Neuron (in vitro differentiated cells): ENCODE results near the gene TSHZ3.

Source experiments
- H2AFZ ChIP-seq: one replicate; pipeline ENCODE4 v1.6.1; 2013; ENCODE audit warnings: low read depth, mild to moderate bottlenecking, inconsistent platforms, low read length, moderate library complexity
- H3K27me3 ChIP-seq: one replicate; pipeline ENCODE4 v1.6.1; 2013; ENCODE audit warnings: low read length; ENCODE audit not compliant: insufficient read depth
- H3K36me3 ChIP-seq: one replicate; pipeline ENCODE4 v1.6.1; 2013; ENCODE audit warnings: low read length; ENCODE audit not compliant: insufficient read depth
- H3K4me1 ChIP-seq: one replicate; pipeline ENCODE4 v1.6.1; 2013; ENCODE audit warnings: low read length; ENCODE audit not compliant: insufficient read depth
- H3K4me3 ChIP-seq: 2 replicates; pipeline ENCODE4 v1.5.1; 2013; ENCODE audit warnings: mild to moderate bottlenecking, low read length, moderate library complexity
- H3K9me3 ChIP-seq: one replicate; pipeline ENCODE4 v1.6.1; 2013; ENCODE audit warnings: low read length

The TSHZ3 gene

GRCh38 chr19:31262725-31263191 is 86.5 kb downstream of the TSHZ3 start:
- Histone ChIP-seq H3K4me3 (no peak overlapping the region), H2AFZ (no peak overlapping the region), H3K9me3 (no peaks in the 10 kb centered on the region), H3K27me3 (no peaks in the 10 kb centered on the region), H3K4me1 (no peaks in the 10 kb centered on the region), H3K36me3 (no peaks in the 10 kb centered on the region)

- no peaks in the 10 kb centered on the region for H3K36me3 ChIP-seq
- H2AFZ ChIP-seq: no peak overlapping the region
- H3K9me3 ChIP-seq: no peaks in the 10 kb centered on the region
- no peaks in the 10 kb centered on the region for H3K27me3 ChIP-seq
- no peak overlapping the region for H3K4me3 ChIP-seq
- H3K4me1 ChIP-seq: no peaks in the 10 kb centered on the region
These were observed 87.5 kb downstream of the TSHZ3 start for GRCh38 chr19:31261603-31262212.

- no peaks in the 10 kb centered on the region for H3K27me3 ChIP-seq
- H3K9me3 ChIP-seq: no peaks in the 10 kb centered on the region
- no peaks in the 10 kb centered on the region for H3K36me3 ChIP-seq
- no peak overlapping the region for H2AFZ ChIP-seq
- H3K4me1 ChIP-seq: no peaks in the 10 kb centered on the region
- H3K4me3 ChIP-seq: no peak overlapping the region
These were observed 88.1 kb downstream of the TSHZ3 start for GRCh38 chr19:31261019-31261602.

- no peaks in the 10 kb centered on the region for H3K4me1 ChIP-seq
- H3K4me3 ChIP-seq: no peak overlapping the region
- no peaks in the 10 kb centered on the region for H3K36me3 ChIP-seq
- H3K27me3 ChIP-seq: no peaks in the 10 kb centered on the region
- no peak overlapping the region for H2AFZ ChIP-seq
- H3K9me3 ChIP-seq: no peaks in the 10 kb centered on the region
These were observed 88.9 kb downstream of the TSHZ3 start for GRCh38 chr19:31260171-31260933.

- Histone ChIP-seq H3K36me3 (no peaks in the 10 kb centered on the region), H2AFZ (no peak overlapping the region), H3K4me1 (no peaks in the 10 kb centered on the region), H3K4me3 (no peak overlapping the region), H3K27me3 (no peaks in the 10 kb centered on the region), H3K9me3 (no peaks in the 10 kb centered on the region)
These were observed 90.8 kb downstream of the TSHZ3 start for GRCh38 chr19:31258211-31259052.

GRCh38 chr19:31257426-31258130 is 91.7 kb downstream of the TSHZ3 start:
- no peaks in the 10 kb centered on the region for H3K9me3 ChIP-seq
- no peaks in the 10 kb centered on the region for H3K27me3 ChIP-seq
- no peak overlapping the region for H2AFZ ChIP-seq
- H3K36me3 ChIP-seq: no peaks in the 10 kb centered on the region
- H3K4me3 ChIP-seq: no peak overlapping the region
- H3K4me1 ChIP-seq: no peaks in the 10 kb centered on the region

DNA sequence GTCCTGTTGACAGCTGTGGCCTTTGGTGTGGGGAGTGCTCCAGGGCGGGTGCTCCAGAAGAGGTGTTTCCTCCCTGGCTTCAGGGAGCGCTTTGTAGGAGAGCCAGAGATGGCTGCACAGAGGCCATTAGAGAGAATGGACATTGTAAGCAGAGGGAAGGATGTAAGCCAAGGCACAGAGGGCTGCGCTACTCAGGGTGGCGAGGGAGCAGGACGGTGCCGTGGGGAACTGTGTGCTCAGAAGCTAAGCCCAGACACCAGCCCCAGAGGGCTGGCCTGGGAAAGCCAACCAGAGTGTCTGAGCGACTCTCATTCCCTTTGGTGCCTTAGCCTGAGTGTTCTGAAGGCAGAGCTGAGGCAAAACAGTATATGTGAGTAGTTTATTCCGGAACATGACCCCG is 92.2 kb downstream of the TSHZ3 start:
- no peaks in the 10 kb centered on the region for H3K4me1 ChIP-seq
- no peaks in the 10 kb centered on the region for H3K36me3 ChIP-seq
- no peak overlapping the region for H2AFZ ChIP-seq
- H3K9me3 ChIP-seq: no peaks in the 10 kb centered on the region
- no peak overlapping the region for H3K4me3 ChIP-seq
- H3K27me3 ChIP-seq: no peaks in the 10 kb centered on the region

DNA sequence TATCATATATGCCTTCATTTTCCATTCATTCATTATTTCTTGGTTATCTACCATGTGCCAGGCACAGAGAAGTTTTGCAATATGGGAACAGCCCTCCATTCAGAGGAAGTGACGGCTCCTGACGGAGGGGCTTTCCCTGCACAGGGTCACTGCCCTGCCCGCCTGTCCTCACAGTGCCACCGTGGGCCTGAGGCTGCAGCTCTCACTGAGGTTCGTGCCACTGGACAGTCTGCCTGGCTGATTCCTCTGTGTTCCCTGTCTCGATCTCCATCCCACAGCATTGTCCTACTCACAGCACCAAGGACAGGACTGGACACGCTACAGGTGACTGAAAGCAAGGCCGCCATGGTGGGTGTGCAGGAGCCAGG is 92.7 kb downstream of the TSHZ3 start:
- H3K4me3 ChIP-seq: no peak overlapping the region

DNA sequence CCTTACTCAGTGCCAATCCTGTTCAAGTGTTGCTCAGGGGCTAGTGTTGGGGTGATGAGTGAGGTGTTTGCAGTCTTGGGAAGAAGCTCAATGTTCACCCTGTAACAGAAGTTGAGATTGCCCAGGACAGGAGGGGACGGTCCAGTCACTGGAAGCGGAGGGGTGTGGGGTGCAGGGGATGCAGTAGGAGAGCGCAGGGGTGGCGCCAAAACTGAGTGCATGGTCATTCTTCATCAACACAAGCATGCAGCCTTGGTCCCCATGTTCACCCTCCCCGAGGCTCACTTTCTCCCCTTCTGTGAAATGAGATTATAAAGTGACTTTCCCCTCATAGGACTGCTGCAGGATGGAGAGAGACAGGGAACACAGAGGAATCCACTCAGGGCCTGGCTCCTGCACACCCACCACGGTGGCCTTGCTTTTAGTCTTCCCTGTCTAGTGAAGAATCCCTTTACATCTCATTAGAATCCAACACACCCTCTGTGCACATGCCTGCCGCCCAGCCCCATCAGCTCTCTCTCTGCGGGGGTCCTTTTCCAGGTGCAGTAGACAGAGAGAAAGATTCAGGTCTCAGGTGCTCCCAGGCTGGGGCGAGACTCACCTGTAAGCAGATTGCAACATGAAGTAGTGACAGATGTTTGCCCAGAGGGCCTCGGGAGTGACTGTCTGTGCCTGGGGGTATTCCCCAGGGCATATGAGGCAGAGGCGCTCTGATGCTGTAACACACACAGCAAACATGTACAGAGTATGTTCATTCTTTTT is 93.2 kb downstream of the TSHZ3 start:
- H3K4me1 ChIP-seq: no peaks in the 10 kb centered on the region
- H2AFZ ChIP-seq: no peak overlapping the region
- H3K36me3 ChIP-seq: no peaks in the 10 kb centered on the region
- no peaks in the 10 kb centered on the region for H3K27me3 ChIP-seq
- H3K9me3 ChIP-seq: no peaks in the 10 kb centered on the region
- H3K4me3 ChIP-seq: no peak overlapping the region

More for the DNA sequence above, 92.7 kb downstream of the TSHZ3 start:
- Histone ChIP-seq H2AFZ (no peak overlapping the region), H3K27me3 (no peaks in the 10 kb centered on the region), H3K36me3 (no peaks in the 10 kb centered on the region), H3K4me1 (no peaks in the 10 kb centered on the region), H3K9me3 (no peaks in the 10 kb centered on the region)

GRCh38 chr19:31255174-31255799 is 93.9 kb downstream of the TSHZ3 start:
- H3K9me3 ChIP-seq: no peaks in the 10 kb centered on the region
- no peak overlapping the region for H2AFZ ChIP-seq
- H3K4me3 ChIP-seq: no peak overlapping the region
- no peaks in the 10 kb centered on the region for H3K36me3 ChIP-seq
- no peaks in the 10 kb centered on the region for H3K27me3 ChIP-seq
- H3K4me1 ChIP-seq: no peaks in the 10 kb centered on the region

DNA sequence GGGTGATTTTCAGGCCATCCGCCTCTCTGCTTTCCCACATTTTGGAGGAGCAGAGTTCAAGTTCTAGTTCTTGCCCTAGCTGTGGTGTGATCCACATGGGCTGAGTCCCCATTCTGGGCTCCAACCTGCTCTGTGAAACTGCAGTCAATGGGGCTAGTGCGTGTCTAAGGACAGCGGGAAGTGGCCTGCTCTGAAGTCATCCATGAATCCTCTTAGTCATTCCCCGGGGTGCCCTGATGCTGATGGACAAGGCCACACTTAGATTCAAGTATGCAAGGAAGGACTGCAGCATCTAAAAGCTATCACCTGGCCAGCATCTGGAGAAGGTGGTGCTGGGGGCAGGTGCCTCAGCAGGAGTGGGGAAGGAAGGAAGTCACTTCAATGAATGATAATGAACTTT is 94.6 kb downstream of the TSHZ3 start:
- H2AFZ ChIP-seq: no peak overlapping the region
- no peaks in the 10 kb centered on the region for H3K27me3 ChIP-seq
- H3K36me3 ChIP-seq: no peaks in the 10 kb centered on the region
- H3K4me3 ChIP-seq: no peak overlapping the region
- no peaks in the 10 kb centered on the region for H3K4me1 ChIP-seq
- no peaks in the 10 kb centered on the region for H3K9me3 ChIP-seq

DNA sequence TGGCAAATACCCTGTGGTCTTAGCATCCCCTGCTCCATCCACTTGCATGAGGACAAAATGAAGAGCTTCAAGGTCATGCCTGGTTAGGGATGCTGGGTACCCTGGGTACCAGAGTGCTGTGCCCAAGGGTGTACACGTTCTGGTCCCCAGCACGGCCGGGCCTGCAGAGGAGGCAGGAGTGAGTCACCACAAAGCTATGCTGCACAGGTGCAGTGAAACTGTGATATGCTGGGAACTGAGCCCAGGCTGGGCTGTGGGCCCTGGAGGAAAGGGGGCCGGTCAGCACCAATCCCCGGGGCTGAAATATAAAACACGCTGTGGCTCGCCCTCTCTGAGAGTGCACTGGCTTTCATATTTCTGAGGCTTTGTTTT is 95.1 kb downstream of the TSHZ3 start:
- Histone ChIP-seq H3K36me3 (no peaks in the 10 kb centered on the region), H3K4me3 (no peak overlapping the region), H3K27me3 (no peaks in the 10 kb centered on the region), H2AFZ (no peak overlapping the region), H3K4me1 (no peaks in the 10 kb centered on the region), H3K9me3 (no peaks in the 10 kb centered on the region)
